ENCODE results near the gene CCL15. TPM values are rescaled to one million over a fixed set of nuclear protein-coding genes. Genes with fewer than 3 reads are reported as not detected.
A peak's percentile ranks its signal among the peaks of the same experiment; 100 is the strongest.
"Not testable (repeated sequence)": the region's sequence is repeated elsewhere in the genome, so short reads cannot be mapped to it uniquely, and the experiment has no call there.

CCL15 gene
- total RNA-seq, 1 experiment from 2014 or later = not detected

GRCh38 chr17:35995346-35995745 is 6.0 kb downstream of the CCL15 start:
- DNase-seq (ENCODE audit: low read depth) = not testable (repeated sequence)

GRCh38 chr17:35991075-35991474 is 10.3 kb downstream of the CCL15 start:
- DNase-seq (ENCODE audit: low read depth) = no peak

- DNase-seq (ENCODE audit: low read depth) = no peak
Observed at GRCh38 chr17:35988164-35988563, 13.2 kb downstream of the CCL15 start.

GRCh38 chr17:35986643-35987042 is 14.7 kb downstream of the CCL15 start, which contains the start of gene CCL14:
TSS of gene CCL14 (minus strand) at chr17:35986729. CDS start at chr17:35986649, 80 bp downstream.
- DNase-seq (ENCODE audit: low read depth) = no peak

- DNase-seq (ENCODE audit: low read depth) = no peak
Observed at GRCh38 chr17:35984140-35984539, 17.2 kb downstream of the CCL15 start.

- no peak for DNase-seq (ENCODE audit: low read depth)
Observed at GRCh38 chr17:35982409-35983191, 18.8 kb downstream of the CCL15 start.

GRCh38 chr17:35981908-35982330 is 19.4 kb downstream of the CCL15 start:
- DNase-seq (ENCODE audit: low read depth) = no peak

GRCh38 chr17:35981246-35981645 is 20.1 kb downstream of the CCL15 start, which contains the start of gene CCL16:
TSS of gene CCL16 (minus strand) at chr17:35981497. CDS start at chr17:35981420, 77 bp downstream.
- DNase-seq (ENCODE audit: low read depth) = no peak

- no peak for DNase-seq (ENCODE audit: low read depth)
Observed at GRCh38 chr17:35978346-35978745, 23.0 kb downstream of the CCL15 start.

- DNase-seq (ENCODE audit: low read depth) = no peak
Observed at GRCh38 chr17:35977509-35977908, 23.8 kb downstream of the CCL15 start.

- DNase-seq (ENCODE audit: low read depth) = no peak
Observed at GRCh38 chr17:35973333-35974260, 27.8 kb downstream of the CCL15 start.

GRCh38 chr17:35972945-35973332 is 28.4 kb downstream of the CCL15 start:
- no peak for DNase-seq (ENCODE audit: low read depth)

GRCh38 chr17:35972535-35972934 is 28.8 kb downstream of the CCL15 start:
- no peak for DNase-seq (ENCODE audit: low read depth)

- DNase-seq (ENCODE audit: low read depth) = no peak
Observed at GRCh38 chr17:35972066-35972465, 29.3 kb downstream of the CCL15 start.

GRCh38 chr17:35969558-35970380 is 31.6 kb downstream of the CCL15 start:
- DNase-seq (ENCODE audit: low read depth) = peak; percentile 58

GRCh38 chr17:35968520-35969054 is 32.8 kb downstream of the CCL15 start:
- DNase-seq (ENCODE audit: low read depth) = no peak

- no peak for DNase-seq (ENCODE audit: low read depth)
Observed at GRCh38 chr17:35965272-35965671, 36.1 kb downstream of the CCL15 start.

- DNase-seq (ENCODE audit: low read depth) = no peak
Observed at GRCh38 chr17:35963663-35964062, 37.7 kb downstream of the CCL15 start.

- no peak for DNase-seq (ENCODE audit: low read depth)
Observed at GRCh38 chr17:35953720-35954119, 47.6 kb downstream of the CCL15 start.

- no peak for DNase-seq (ENCODE audit: low read depth)
Observed at GRCh38 chr17:35949401-35949800, 52.0 kb downstream of the CCL15 start.

- no peak for DNase-seq (ENCODE audit: low read depth)
Observed at GRCh38 chr17:35948092-35948491, 53.3 kb downstream of the CCL15 start.
